Stimulated activated CD4-positive, alpha-beta T cell treated with anti-CD3 and anti-CD28 coated beads, Interleukin-12 subunit alpha, Interleukin-12 subunit beta, amount 100 ng/mL, for 24 hours (primary cell): ENCODE measurements around the gene CLOCK.

ENCODE experiments used
- DNase-seq, 2 experiments: peaks; one replicate each; pipeline ENCODE4 v3.0.0-alpha.2; 2020; ENCODE audit warnings: low read depth in 2 of 2

CLOCK gene

DNA sequence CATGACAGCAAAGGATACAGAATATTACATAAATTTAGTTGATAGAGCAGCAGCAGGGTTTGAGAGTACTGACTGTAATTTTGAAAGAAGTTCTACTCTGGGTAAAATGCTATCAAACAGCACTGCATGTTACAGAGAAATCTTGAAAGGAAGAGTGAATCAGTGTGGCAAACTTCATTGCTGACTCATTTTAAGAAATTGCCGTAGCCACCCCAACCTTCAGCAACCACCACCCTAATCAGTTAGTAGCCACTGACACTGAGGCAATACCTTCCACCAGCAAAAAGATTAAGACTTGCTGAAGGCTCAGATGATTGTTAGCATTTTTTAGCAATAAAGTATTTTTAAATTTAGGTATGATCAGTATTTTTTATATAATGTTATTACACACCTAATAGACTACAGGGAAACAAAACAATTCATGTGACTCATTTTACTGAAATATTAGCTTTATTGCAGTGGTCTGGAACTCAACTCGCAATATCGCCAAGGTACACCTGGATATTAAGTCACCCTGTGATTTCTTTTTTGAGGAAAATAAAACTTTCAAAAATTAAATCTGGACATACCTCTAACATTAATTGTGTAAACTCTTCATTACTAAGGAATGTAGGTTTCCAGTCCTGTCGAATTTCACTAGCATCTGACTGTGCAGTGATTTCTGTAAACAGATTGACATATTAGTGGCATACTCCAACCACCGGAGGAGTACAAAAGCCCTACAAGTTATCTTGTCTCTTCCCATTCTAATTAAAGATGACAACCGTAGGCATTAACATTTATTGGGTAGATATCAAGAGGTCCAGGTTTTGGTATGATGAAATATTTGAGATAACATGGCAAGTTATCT lies 71.1 kb downstream of the CLOCK start:
- no peak for DNase-seq

DNA sequence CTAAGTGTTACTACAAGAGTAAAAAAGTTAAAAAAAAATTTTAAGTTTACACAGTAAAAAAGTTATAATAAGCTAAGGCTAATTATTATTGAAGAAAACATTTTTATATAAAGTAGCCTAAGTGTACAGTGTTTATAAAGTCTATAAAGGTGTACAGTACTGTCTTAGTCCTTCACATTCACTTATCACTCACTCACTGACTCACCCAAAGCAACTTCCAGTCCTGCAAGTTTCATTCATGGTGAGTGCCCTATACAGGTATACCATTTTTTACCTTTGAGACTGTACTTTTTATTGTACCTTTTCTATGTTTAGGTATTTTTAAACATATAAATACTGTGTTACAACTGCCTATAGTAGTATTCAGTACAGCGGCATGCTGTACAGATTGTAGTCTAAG lies 76.7 kb downstream of the CLOCK start:
- DNase-seq, result no peak

DNA sequence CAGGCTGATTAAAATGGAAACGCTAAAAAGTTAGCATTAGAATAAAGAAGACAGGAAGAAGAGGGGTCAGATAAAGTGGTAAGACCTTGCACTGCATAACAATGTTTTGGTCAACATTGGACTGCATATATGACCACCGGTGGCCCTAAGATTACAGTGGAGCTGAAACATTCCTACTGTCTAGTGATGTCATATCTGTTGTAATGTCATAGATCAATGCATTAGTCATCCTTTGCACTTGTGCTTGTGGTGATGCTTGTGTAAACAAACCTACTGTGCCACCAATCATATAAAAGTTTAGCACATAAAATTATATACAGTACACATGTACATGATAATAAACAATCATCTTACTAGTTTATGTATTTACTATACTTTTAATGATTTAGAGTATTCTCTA lies 78.0 kb downstream of the CLOCK start:
- DNase-seq, result no peak

DNA sequence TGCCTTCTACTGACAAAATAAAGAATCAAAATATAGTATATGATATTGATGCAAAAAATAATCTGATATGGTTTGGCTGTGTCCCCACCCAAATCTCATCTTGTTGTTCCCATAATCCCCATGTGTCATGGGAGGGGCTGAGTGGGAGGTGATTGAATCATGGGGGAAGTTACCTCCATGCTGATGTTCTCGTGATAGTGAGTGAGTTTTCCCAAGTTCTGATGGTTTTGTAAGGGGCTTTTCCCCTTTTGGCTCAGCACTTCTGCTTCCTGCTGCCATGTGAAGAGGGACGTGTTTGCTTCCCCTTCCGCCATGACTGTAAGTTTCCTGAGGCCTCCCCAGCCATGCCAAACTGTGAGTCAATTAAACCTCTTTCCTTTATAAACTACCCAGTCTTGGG lies 80.7 kb downstream of the CLOCK start:
- DNase-seq, result no peak

DNA sequence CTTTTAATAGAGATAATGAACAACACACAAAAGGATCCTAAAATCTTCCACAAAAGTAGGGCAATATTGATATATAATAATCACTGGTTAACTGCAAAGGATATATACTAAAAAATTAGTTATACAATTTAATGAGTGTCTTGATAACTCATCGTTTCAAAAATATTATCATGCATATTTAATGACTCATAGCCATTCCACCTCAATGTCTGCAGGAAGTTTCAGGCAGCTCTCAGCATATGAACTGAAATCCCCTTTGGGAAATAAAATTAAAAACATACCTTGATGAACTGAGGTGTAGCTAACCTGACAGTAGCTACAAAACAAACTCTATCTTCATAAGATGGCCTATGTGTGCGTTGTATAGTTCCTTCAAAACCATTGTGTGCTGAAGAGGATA lies 88.1 kb downstream of the CLOCK start:
- no peak for DNase-seq

DNA sequence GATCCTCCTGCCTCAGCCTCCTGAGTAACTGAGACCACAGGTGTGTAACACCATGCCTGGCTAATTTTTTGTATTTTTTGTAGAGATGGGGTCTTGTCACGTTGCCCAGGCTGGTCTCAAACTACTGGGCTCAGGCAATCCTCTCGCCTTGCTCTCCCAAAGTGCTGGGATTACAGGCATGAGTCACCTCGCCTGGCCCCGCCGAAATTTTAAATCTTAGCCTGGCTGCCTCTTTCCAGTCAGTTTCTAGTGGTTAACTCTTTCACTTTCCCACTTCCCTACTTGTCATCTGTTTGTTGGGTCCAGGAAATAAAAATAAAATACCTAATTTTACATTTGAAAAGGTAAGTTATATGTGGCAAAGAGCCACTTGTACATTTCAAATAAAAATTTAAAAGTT lies 88.5 kb downstream of the CLOCK start:
- DNase-seq, result no peak

DNA sequence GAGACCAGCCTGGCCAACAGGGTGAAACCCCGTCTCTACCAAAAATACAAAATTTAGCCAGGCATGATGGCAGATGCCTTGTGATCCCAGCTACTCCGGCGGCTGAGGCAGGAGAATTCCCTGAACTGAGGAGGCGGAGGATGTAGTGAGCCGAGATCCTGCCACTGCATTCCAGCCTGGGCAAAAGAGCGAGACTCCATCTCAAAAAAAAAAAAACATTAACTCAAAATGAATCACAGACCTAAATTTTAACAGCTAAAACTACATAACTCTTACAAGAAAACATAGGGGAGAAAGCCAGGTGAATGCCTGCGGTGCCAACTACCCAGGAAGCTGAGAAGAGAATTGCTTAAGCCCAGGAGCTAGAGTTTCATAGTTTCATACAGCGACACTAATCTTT lies 96.1 kb downstream of the CLOCK start:
- no peak for DNase-seq

DNA sequence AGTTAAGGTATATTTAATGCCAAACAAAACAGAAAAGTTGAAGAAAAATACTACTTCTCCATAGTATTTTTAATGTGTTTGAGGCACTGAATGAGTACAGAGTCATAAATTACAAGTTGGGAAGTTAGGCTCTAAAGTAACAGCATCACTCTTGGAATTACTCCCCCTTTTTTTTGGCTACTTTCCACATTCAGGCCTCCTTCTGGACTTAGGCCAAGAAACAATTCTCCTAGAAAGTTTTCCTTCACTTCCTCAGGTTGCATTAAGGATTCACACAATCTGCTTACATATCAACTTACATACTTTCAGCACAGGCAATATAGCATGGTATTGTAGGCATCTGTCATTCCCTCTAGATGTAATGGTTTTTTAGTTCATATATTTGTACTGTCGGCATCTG lies 98.9 kb downstream of the CLOCK start:
- DNase-seq, result no peak

DNA sequence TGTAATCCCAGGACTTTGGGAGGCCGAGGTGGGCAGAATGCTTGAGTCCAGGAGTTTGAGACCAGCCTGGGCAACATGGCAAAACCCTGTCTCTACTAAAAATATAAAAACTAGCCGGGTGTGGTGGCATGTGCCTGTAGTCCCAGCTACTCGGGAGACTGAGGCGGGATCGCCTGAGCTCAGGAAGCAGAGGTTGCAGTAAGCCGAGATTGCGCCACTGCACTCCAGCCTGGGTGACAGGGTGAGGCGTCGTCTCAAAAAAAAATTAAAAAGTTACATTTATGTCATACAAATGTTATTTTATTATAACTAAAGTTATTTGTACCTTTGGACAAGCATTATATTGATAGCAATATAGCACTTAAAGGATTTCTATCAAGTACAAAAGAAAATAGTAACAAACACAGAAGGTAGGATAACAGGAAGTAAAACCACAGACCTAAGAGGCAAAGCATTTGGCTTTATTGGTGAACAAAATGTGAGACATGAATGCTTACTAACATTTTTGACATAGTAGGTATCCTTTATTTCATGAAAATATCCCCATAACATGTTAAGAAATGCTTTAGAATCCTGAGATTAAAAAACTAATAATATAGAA lies 99.5 kb downstream of the CLOCK start:
- DNase-seq, result no peak

DNA sequence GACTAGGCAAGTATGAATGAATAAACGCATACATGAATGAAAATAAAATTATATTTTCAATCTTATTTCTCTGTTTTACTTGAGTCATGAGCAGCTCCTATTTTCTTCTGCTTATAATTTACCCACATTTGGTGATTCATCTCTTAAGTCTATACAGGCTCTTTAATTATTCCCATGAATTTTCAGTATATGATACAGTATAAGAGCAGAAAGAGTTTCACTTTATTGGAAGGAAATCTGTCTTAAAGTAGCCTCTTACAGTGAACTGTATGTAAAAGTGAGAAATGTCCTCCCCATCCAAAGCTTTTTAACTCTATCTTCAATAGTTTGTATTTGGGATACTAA lies 100.2 kb downstream of the CLOCK start:
- DNase-seq, result no peak

DNA sequence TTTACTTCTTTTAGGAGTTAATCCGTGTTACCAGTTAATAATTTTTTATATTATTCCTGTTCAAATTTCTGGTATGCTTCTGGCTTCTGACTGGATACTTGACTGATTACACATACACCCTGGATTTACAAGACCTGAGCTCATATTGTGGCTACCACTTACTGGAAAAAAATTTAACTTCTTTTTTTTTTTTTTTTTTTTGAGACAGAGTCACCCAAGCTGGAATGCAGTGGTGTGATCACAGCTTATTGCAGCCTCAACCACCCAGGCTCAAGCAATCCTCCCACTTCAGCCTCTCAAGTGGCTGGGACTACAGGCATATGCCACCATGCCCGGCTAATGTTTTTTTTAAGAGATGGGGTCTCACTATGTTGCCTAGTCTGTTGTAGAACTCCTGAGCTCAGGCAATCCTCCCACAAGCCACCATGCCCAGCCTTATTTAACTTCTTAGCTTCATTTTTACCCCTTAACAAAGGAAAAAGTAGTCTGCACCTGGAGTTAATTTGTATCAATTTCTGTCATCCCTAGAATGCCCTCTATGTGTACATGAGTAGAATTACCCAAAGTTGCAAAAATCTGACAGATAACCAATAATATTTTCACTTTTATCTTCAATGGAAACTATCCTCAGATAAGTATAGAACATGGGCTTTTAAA lies 100.7 kb downstream of the CLOCK start:
- no peak for DNase-seq

DNA sequence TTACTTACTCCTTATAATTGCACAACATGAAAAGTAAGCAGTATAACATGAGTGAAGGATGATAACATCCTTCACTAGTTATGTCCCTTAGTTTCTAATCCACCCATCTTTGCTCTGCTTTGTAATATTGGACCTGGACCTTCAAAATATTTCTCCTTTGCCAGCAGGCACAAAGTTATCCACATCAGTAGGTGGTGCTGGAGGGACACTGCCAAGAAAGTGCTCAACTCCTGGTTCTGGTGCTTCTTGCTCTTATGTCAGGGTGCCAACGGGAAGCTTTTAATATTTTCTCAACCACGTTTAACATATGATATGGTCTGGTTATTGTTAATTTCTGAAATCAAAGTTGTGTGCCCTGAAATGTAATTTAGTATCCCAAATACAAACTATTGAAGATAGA lies 101.9 kb downstream of the CLOCK start:
- DNase-seq, result no peak

DNA sequence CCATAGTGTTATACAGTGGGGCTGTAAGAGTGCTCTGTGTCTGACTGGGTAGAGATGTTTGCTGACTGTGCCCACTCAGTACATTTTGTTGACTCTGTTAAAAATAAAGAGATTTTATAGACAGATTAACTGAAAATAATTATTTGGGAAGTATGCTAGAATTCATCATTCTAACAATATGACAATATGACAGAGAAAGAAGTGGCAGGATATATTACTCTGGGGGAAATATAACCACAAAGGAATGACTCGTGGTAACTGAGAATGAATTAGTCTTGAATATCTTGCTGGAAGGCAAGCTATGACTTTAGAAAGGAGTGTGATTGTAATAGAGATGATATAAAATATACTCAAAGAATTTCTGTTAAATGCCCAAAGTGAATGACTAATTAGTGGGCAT lies 104.2 kb downstream of the CLOCK start:
- DNase-seq, result no peak

DNA sequence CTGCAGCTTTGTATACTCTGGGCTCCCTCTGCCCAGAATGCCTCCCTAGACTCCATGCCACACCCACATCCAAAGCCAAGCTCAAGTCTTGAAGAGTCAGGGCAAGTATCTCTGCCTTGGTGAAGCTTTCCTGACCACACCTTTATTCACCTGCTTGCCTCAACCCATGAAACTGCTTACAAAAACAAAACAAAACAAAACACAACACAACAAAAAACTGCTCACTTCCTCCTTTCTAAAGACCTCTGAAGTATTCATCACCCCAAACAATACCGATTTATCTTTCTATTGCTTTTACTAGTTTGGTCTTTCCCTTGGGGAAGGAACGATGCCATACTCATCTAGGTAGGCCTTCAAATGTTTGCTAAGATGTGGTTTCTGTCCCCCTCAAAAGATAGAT lies 105.9 kb downstream of the CLOCK start:
- no peak for DNase-seq

DNA sequence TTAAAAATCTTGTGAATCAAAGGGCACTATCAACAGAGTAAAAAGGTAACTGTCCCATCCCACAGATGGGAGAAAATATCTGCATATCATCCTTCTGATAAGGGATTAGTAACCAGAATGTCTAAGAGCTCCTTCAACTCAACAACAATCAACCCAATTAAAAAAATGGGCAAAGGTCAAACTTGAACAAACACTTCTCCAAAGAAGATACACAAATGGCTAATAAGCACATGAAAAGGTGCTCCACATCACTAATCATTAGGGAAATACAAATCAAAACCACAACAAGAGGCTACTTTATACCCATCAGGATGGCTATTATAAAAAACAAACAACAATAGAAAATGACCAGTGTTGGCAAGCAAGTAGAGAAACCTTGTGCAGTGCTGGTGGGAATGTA lies 107.7 kb downstream of the CLOCK start:
- DNase-seq, result no peak

DNA sequence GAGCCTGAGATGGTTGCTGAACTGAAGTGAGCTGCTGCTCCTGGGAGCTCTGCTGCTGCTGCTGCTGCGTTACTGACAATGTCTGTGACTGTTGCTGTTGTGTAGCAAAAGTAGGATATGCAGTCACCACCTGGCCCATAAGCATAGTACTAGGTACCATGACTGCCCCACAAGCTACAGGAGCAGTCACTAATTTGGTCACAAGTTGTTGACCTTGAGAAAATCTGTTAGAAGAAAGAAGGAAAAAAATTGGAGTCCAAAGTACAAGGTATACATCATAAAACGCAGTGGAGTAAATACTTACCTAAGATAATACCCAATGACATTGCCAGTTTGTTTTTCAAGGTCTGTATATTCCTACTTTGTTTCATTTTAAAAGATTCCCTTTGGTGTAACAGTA lies 108.4 kb downstream of the CLOCK start:
- DNase-seq, result no peak

DNA sequence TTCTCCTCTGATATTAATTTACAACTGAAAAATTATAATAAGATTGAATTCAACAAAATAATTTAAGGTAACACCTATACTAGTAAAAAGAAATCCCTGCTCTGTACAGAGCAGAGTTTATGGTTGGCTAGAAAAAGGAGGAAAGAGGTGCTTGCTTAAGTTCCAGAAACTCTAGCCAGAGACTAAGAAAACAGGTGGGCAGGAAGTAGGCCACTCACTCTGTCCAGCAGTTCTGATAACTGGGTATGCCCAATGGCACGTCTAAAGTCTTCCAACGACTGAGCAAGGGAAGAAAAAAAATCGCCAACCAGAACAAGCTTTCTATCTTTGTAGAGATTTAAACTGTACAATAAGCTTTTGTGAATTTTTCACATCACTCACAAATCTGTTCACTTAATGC lies 108.9 kb downstream of the CLOCK start:
- DNase-seq, result no peak

DNA sequence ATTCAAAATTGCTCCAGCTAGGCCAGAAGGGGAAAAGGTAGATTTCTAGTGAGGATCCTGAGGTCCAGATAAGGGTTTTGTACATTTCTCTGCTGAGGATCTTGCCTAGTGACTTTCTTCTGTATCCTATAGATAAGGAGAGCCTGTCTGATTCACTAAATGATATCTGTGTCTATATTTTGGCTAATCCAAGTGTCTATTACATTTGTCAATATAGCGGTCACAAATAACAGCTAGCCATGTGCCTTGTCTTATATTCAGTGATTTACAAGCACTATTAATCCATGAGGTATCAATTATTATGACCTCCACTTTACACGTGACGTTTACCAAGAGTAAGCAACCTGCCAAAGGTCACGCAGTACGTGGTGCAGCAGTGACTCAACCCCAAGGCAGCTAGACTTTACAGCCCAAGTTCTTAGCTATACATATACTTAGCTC lies 109.3 kb downstream of the CLOCK start:
- no peak for DNase-seq

DNA sequence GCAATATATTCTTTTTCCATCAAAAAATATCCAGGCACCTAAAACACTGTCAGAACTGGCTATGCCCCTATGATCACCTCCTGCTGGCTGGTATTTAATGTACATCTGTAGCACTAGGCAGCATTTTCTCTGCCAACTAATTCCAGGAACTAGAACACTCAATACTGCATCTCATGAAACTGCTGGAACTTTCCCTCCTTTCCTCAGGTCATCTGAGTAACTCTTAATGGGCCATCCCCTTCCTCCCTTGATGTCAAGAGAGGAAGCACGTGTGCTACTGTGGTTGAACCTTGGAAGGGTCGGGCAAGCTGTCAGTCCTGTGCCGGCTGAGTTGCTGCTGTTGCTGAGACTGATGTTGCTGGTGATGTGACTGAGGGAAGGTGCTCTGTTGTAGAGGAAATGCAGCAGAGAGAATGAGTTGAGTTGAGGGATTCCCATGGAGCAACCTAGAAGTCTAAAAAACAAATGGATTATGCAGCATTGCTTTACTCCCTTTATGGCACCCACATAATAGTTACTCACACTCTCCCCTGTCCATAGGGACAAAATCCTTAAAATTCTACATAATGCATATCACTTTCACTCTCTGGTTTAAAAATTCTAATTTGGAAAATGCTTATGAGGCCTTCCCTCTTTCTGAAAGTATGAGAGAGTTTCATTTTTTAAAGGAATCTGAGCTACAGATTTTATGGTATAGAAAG lies 111.4 kb downstream of the CLOCK start:
- DNase-seq, result no peak

DNA sequence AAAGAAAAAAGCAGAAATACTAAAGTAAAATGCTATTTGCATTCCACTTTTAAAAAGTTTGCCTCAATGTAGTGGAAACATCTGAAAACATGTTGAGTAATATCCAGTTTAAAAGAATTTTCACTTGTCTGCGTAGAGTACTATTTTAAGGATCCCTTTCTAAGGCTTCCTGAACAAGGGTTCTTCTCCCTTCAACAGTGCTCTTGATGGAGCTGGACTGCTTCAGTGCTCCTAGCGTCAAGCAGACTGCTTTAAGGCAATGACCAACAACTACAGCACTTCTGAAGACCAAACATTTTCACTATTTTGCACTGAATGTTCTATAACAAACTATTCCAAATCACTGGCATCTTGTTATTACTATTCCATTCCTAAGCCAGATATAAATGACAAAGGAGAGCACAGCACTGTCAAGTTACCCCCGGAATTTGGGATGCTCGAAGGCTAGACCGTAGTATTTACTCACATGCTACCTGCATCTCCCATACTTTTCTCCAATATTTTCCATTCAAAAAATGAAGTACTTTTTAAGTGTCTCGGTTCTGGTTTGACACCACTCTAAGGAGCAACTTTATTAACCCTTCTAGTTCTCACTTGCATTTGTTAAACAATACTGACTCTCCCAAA lies 114.9 kb downstream of the CLOCK start:
- no peak for DNase-seq

DNA sequence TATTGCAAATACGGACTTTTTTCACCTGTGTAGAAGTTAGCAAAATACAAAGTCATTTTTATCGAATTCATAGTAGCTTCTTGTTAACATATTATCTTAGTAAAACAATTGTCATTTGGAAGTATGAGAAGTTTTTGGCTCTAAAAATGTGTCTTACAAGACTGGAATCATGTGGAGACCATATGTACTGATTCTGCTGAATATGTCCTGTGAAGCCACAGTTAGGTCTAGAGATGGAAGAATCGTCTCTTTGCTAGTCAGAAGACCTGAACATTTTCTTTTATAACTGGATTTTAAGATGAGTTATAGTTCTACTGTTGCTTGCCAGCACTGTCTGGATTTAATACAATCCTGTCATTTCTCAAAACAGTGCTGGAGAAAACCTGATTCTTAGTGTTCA lies 121.9 kb downstream of the CLOCK start:
- DNase-seq, result no peak

DNA sequence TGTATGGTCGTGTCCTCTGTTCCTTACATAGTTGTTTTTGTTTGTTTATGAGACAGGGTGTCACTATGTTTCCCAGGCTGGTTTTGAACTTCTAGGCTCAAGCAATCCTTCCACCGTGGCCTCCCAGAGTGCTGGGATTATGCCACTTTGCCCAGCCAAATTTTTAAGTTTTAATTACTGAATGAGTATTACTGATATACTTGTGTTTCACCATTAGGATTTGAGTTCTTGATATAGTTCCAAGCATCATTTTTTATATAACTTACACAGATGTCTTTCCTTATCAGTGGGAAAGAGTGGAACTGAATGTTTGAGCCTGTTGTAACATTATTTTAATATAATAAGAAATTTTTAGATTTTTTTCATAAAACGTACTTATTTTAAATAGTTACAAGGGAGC lies 130.5 kb downstream of the CLOCK start:
- DNase-seq, result no peak
